Sigmoid colon (tissue), 7 donors: ENCODE measurements around the gene CDC14A. TPM values are rescaled to one million over a fixed set of nuclear protein-coding genes. Genes with fewer than 3 reads are reported as not detected.

Experiments
- DNase-seq: peaks from one replicate; pipeline ENCODE4 v3.0.0-alpha.2; 2019
- H3K27ac ChIP-seq, 4 donors: fragments of 200-600 bp; sonication (generic); one replicate each; pipeline ENCODE4 v1.5.1; 2016 to 2019; ENCODE audit warnings: mild to moderate bottlenecking in 1 of 4
- H3K27me3 ChIP-seq, 3 donors: fragments of 200-600 bp; sonication (generic); one replicate each; pipeline ENCODE4 v1.5.1; 2019; ENCODE audit warnings: mild to moderate bottlenecking in 1 of 3
- H3K36me3 ChIP-seq, 4 donors: fragments of 200-600 bp; sonication (generic); one replicate each; pipeline ENCODE4 v1.5.1; 2016 to 2019
- H3K4me1 ChIP-seq, 4 donors: fragments of 200-600 bp; sonication (generic); one replicate each; pipeline ENCODE4 v1.5.1; 2017 to 2019
- H3K4me3 ChIP-seq, 4 donors: fragments of 200-600 bp; sonication (generic); one replicate each; pipeline ENCODE4 v1.5.1; 2017 to 2019; ENCODE audit warnings: mild to moderate bottlenecking in 2 of 4, moderate library complexity in 1 of 4
- H3K9me3 ChIP-seq, 4 donors: fragments of 200-600 bp in 3 of 4; sonication (generic) in 3 of 4; one replicate each; pipeline versions ENCODE4 v1.5.1 to v1.6.1; 2013 to 2019
- CTCF ChIP-seq, 4 experiments: fragments of 450-650 bp in 3 of 4; fragments of 200-600 bp in 1 of 4; IDR thresholded peaks; one replicate each; pipeline ENCODE4 v1.5.1; 2016 to 2019; ENCODE audit warnings: antibody characterized with exemption in 4 of 4, mild to moderate bottlenecking in 3 of 4, moderate library complexity in 2 of 4
- EP300 ChIP-seq, 4 donors: sonication (generic); formaldehyde crosslinking; IDR thresholded peaks; one replicate each; pipeline ENCODE4 v1.6.1; 2017; ENCODE audit warnings: antibody characterized with exemption in 4 of 4
- POLR2A ChIP-seq, 2 donors: fragments of 450-650 bp; IDR thresholded peaks; one replicate each; pipeline ENCODE4 v1.6.1; 2016; ENCODE audit warnings: antibody characterized with exemption in 2 of 2, mild to moderate bottlenecking in 2 of 2, moderate library complexity in 2 of 2
- POLR2AphosphoS5 ChIP-seq, 4 donors: sonication (generic); formaldehyde crosslinking; IDR thresholded peaks; one replicate each; pipeline ENCODE4 v1.6.1; 2017; ENCODE audit warnings: antibody characterized with exemption in 4 of 4
- WGBS, 2 donors: extraction: QIAGEN DNeasy Blood & Tissue Kit; methylation state at CpG; one replicate each; pipeline ENCODE4 v1.1.7; 2013; 5-methylcytosine and 5-hydroxymethylcytosine counted together
- intact Hi-C: fragments of 100-400 bp; cut with DNase I; formaldehyde crosslinking; loops from one replicate; pipeline ENCODE4 v1.15.1; 2023
- polyA plus RNA-seq, 3 donors: library from polyadenylated mRNA; stranded (reverse); fragments of 200-250 nt; gene quantifications; one replicate each; pipeline ENCODE4 v1.2.3, GENCODE V29; 2013
- total RNA-seq, 4 donors: library from RNA; depleted of rRNA; stranded (reverse); fragments of >200 nt; gene quantifications; one replicate each; pipeline ENCODE4 v1.1.0, GENCODE V29; 2016
- donor health status: healthy with polysubstance abuse.
- donor health status: Bipolar disorder and iron deficiency.
- donor health status: healthy.

Gene CDC14A
- total and polyA plus RNA-seq, 7 donors, result 4.6 to 22.7 (median 11.8) TPM

- DNase-seq, result no peak
- WGBS, 2 donors, result 66 to 84% methylated on average over 2 of the region's 2 CpGs
- H3K4me3 ChIP-seq, result no peak overlapping the region
- TF ChIP-seq EP300 (IDR thresholded peaks at IDR 0.05) (no peak), CTCF (IDR thresholded peaks at IDR 0.05) (no peak), POLR2AphosphoS5 (IDR thresholded peaks at IDR 0.05) (no peak), POLR2A (IDR thresholded peaks at IDR 0.05) (no peak)
- intact Hi-C loops, result no loop called here
- no peaks in the 10 kb centered on the region for H3K36me3 ChIP-seq
- H3K27ac ChIP-seq, result no peak overlapping the region
- no peaks in the 10 kb centered on the region for H3K27me3 ChIP-seq
- H3K4me1 ChIP-seq, result no peaks in the 10 kb centered on the region
- H3K9me3 ChIP-seq, result peaks cover 0 to 6% (median 3%) of the 10 kb centered on the region in 4 donors
Measured at GRCh38 chr1:100552922-100553321, 200.6 kb downstream of the CDC14A start.

- no peaks in the 10 kb centered on the region for H3K4me1 ChIP-seq
- H3K27ac ChIP-seq, result no peak overlapping the region
- intact Hi-C loops, result no loop called here
- H3K27me3 ChIP-seq, result no peaks in the 10 kb centered on the region
- no peaks in the 10 kb centered on the region for H3K36me3 ChIP-seq
- peaks cover 0 to 6% (median 2%) of the 10 kb centered on the region in 4 donors for H3K9me3 ChIP-seq
- TF ChIP-seq CTCF (IDR thresholded peaks at IDR 0.05) (no peak), EP300 (IDR thresholded peaks at IDR 0.05) (no peak), POLR2AphosphoS5 (IDR thresholded peaks at IDR 0.05) (no peak), POLR2A (IDR thresholded peaks at IDR 0.05) (no peak)
- 64 to 69% methylated on average over 1 of the region's 1 CpG for WGBS, 2 donors
- no peak overlapping the region for H3K4me3 ChIP-seq
- DNase-seq, result no peak
Measured at GRCh38 chr1:100556181-100556580, 203.9 kb downstream of the CDC14A start.

- Histone ChIP-seq H3K27ac (no peak overlapping the region), H3K27me3 (no peaks in the 10 kb centered on the region), H3K4me3 (no peak overlapping the region), H3K4me1 (no peaks in the 10 kb centered on the region), H3K36me3 (no peaks in the 10 kb centered on the region), H3K9me3 (peaks cover 0 to 6% (median 2%) of the 10 kb centered on the region in 4 donors)
- WGBS, 2 donors, result 83 to 86% methylated on average over 3 of the region's 3 CpGs
- DNase-seq, result no peak
- TF ChIP-seq EP300 (IDR thresholded peaks at IDR 0.05), result no peak
- no peak for TF ChIP-seq POLR2AphosphoS5 (IDR thresholded peaks at IDR 0.05)
- TF ChIP-seq POLR2A (IDR thresholded peaks at IDR 0.05), result no peak
- no peak for TF ChIP-seq CTCF (IDR thresholded peaks at IDR 0.05)
- intact Hi-C loops, result no loop called here
Measured at GRCh38 chr1:100556925-100557605, 204.8 kb downstream of the CDC14A start.

- Histone ChIP-seq H3K4me1 (no peaks in the 10 kb centered on the region), H3K27me3 (no peaks in the 10 kb centered on the region), H3K4me3 (no peak overlapping the region), H3K9me3 (peaks cover 0 to 6% (median 2%) of the 10 kb centered on the region in 4 donors), H3K27ac (no peak overlapping the region), H3K36me3 (no peaks in the 10 kb centered on the region)
- TF ChIP-seq EP300 (IDR thresholded peaks at IDR 0.05) (no peak), POLR2A (IDR thresholded peaks at IDR 0.05) (no peak), POLR2AphosphoS5 (IDR thresholded peaks at IDR 0.05) (no peak), CTCF (IDR thresholded peaks at IDR 0.05) (no peak)
- intact Hi-C loops, result no loop called here
- DNase-seq, result no peak
Measured at GRCh38 chr1:100557606-100557953, 205.3 kb downstream of the CDC14A start.

- 42 to 53% methylated on average over 3 of the region's 3 CpGs for WGBS, 2 donors
- no peak overlapping the region for H3K4me3 ChIP-seq
- peaks cover 0 to 2% (median 0%) of the 10 kb centered on the region in 4 donors for H3K9me3 ChIP-seq
- H3K27me3 ChIP-seq, result no peaks in the 10 kb centered on the region
- no peak for TF ChIP-seq POLR2AphosphoS5 (IDR thresholded peaks at IDR 0.05)
- TF ChIP-seq EP300 (IDR thresholded peaks at IDR 0.05), result no peak
- TF ChIP-seq CTCF (IDR thresholded peaks at IDR 0.05), result no peak
- no peak for TF ChIP-seq POLR2A (IDR thresholded peaks at IDR 0.05)
- H3K36me3 ChIP-seq, result no peaks in the 10 kb centered on the region
- no peaks in the 10 kb centered on the region for H3K4me1 ChIP-seq
- no peak for DNase-seq
- intact Hi-C loops, result no loop called here
- no peak overlapping the region for H3K27ac ChIP-seq
Measured at GRCh38 chr1:100565533-100565932, 213.2 kb downstream of the CDC14A start.
